Upper lobe of left lung (tissue), 6 donors: Measurements from ENCODE around the gene RASGEF1C. TPM values are rescaled to one million over a fixed set of nuclear protein-coding genes. Genes with fewer than 3 reads are reported as not detected.
A peak's percentile ranks its signal among the peaks of the same experiment; 100 is the strongest.

ENCODE experiments used
- ATAC-seq, 2 donors: fragments of 200-7000 bp; cut with Tn5 transposase; one replicate each; pipeline ENCODE4 v1.9.1; 2022; ENCODE audit warnings: mild to moderate bottlenecking in 2 of 2, moderate library complexity in 2 of 2; ENCODE audit not compliant: low FRiP score in 2 of 2
- DNase-seq, 2 donors: peaks; one replicate each; pipeline ENCODE4 v3.0.0-alpha.2; 2019 to 2020
- H3K27ac ChIP-seq, 4 donors: fragments of 200-600 bp; sonication (generic); one replicate each; pipeline ENCODE4 v1.5.1; 2016 to 2019
- H3K27me3 ChIP-seq, 4 donors: fragments of 200-600 bp; sonication (generic); one replicate each; pipeline ENCODE4 v1.5.1; 2017 to 2019
- H3K36me3 ChIP-seq, 4 donors: fragments of 200-600 bp; sonication (generic); one replicate each; pipeline ENCODE4 v1.5.1; 2016 to 2019
- H3K4me1 ChIP-seq, 4 donors: fragments of 200-600 bp; sonication (generic); one replicate each; pipeline ENCODE4 v1.5.1; 2018 to 2019
- H3K4me3 ChIP-seq, 4 donors: fragments of 200-600 bp; sonication (generic); one replicate each; pipeline ENCODE4 v1.5.1; 2017 to 2019; ENCODE audit warnings: mild to moderate bottlenecking in 2 of 4, moderate library complexity in 1 of 4
- H3K9me3 ChIP-seq, 4 donors: fragments of 200-600 bp; sonication (generic); one replicate each; pipeline ENCODE4 v1.5.1; 2018 to 2019
- CTCF ChIP-seq, 6 experiments: fragments of 450-650 bp in 4 of 6; fragments of 200-600 bp in 2 of 6; sonication (generic) in 2 of 6; IDR thresholded peaks; one replicate each; pipeline ENCODE4 v1.5.1; 2016 to 2019; ENCODE audit warnings: antibody characterized with exemption in 6 of 6
- EP300 ChIP-seq, 4 donors: sonication (generic); formaldehyde crosslinking; IDR thresholded peaks; one replicate each; pipeline ENCODE4 v1.5.1; 2017; ENCODE audit warnings: antibody characterized with exemption in 4 of 4, control low read depth in 2 of 4
- POLR2A ChIP-seq, 4 donors: fragments of 450-650 bp; IDR thresholded peaks; one replicate each; pipeline ENCODE4 v1.5.1; 2016 to 2017; ENCODE audit warnings: antibody characterized with exemption in 4 of 4, mild to moderate bottlenecking in 2 of 4
- POLR2AphosphoS5 ChIP-seq, 2 donors: sonication (generic); formaldehyde crosslinking; IDR thresholded peaks; one replicate each; pipeline ENCODE4 v1.5.1; 2017; ENCODE audit warnings: antibody characterized with exemption in 2 of 2
- WGBS, 2 donors: methylation state at CpG; one replicate each; pipeline ENCODE4 v1.1.5; 2017 to 2018; 5-methylcytosine and 5-hydroxymethylcytosine counted together
- total RNA-seq, 6 donors: library from RNA; depleted of rRNA in 4 of 6; stranded (reverse); fragments of >200 nt in 4 of 6; gene quantifications; one replicate each; pipeline versions ENCODE4 v1.1.0 to v1.2.1, GENCODE V29; 2016 to 2021
- donor health status: DM: no; HTN: no; CAD: no; lungs with moderate emphysema.
- donor health status: DM: no; HTN: yes; CAD: no; lungs with severe emphysema.

RASGEF1C gene
- total RNA-seq, 6 donors from 2014 or later: not detected

DNA sequence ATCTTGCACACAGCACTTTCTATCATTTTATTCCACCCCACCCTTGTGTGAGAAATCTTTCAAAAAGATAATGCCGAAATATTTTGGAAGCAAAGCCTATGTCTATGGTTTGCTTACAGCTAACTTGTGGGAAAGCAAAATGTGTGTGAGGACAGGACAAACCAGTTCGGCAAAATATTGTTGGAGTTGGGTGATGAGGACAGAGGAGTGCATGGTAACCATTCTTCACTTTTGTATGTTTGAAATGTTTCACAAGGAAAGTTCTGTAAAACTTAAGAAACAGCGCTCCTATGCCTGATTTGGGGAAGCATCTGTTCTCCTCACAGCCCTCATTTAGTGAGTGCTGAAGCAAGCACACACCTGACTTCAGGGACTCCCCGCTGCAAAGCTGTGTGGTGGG is 75.5 kb downstream of the RASGEF1C start:
- H3K9me3 ChIP-seq: no peaks in the 10 kb centered on the region
- DNase-seq: no peak
- TF ChIP-seq EP300 (IDR thresholded peaks at IDR 0.05): no peak
- TF ChIP-seq POLR2A (IDR thresholded peaks at IDR 0.05): no peak
- TF ChIP-seq POLR2AphosphoS5 (IDR thresholded peaks at IDR 0.05): no peak
- TF ChIP-seq CTCF (IDR thresholded peaks at IDR 0.05): no peak
- H3K36me3 ChIP-seq: no peaks in the 10 kb centered on the region
- ATAC-seq: no peak
- H3K4me1 ChIP-seq: no peaks in the 10 kb centered on the region
- no peak overlapping the region for H3K27ac ChIP-seq
- no peaks in the 10 kb centered on the region for H3K27me3 ChIP-seq
- 73 to 86% methylated on average over 4 of the region's 4 CpGs for WGBS, 2 donors
- no peak overlapping the region for H3K4me3 ChIP-seq

GRCh38 chr5:180133060-180133459 is 76.0 kb downstream of the RASGEF1C start:
- H3K27me3 ChIP-seq: no peaks in the 10 kb centered on the region
- TF ChIP-seq POLR2A (IDR thresholded peaks at IDR 0.05): no peak
- no peak for TF ChIP-seq POLR2AphosphoS5 (IDR thresholded peaks at IDR 0.05)
- no peak for TF ChIP-seq EP300 (IDR thresholded peaks at IDR 0.05)
- TF ChIP-seq CTCF (IDR thresholded peaks at IDR 0.05): no peak
- H3K4me1 ChIP-seq: no peaks in the 10 kb centered on the region
- no peak overlapping the region for H3K4me3 ChIP-seq
- 81 to 84% methylated on average over 9 of the region's 9 CpGs for WGBS, 2 donors
- ATAC-seq: no peak
- H3K27ac ChIP-seq: no peak overlapping the region
- H3K9me3 ChIP-seq: no peaks in the 10 kb centered on the region
- H3K36me3 ChIP-seq: no peaks in the 10 kb centered on the region
- no peak for DNase-seq

DNA sequence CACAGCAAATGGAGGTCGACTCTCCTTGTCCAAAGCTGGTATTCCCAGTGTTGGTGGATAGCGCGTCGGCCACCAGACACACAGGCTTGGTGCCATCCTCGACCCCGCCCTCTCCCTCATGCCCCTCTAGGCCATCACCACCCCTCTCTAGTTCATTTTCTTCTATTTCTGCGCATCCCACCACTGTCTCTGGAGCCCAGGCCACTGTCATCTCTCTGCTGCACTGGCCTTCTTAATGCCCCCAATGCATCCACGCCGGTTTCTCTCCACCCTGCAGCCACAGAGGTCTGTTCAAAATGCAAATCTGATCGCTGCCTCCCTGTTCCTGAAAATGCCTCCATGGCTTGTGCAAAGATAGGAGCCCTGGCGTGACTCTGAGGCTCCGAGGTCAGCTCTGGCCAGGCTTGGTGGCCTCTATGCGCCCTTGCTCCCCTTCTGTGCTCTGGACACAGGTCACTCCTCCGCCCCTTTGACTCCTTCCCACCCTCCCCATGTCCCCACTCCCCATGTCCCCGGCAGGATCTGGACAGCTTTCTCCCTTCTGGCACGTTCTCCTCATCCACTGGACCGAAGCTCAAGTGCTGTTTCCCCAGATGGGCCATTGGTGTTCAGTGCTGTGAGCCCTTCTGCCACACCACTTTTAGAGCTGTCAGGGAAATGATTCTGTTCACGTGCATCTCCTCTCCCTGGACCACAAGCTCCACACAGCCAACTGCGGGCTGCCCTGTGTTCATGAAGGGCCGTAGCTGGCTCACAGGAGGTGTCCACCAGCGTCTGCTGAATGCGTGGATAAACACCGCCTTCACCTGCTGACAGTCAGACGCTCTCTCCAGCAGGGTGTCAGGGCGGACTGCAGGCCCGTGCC is 77.9 kb downstream of the RASGEF1C start:
- H3K36me3 ChIP-seq: no peaks in the 10 kb centered on the region
- WGBS, 2 donors: 81 to 82% methylated on average over 26 of the region's 26 CpGs
- peaks cover 0 to 5% (median 0%) of the 10 kb centered on the region in 4 donors for H3K27me3 ChIP-seq
- H3K4me3 ChIP-seq: no peak overlapping the region
- TF ChIP-seq POLR2A (IDR thresholded peaks at IDR 0.05) (no peak), EP300 (IDR thresholded peaks at IDR 0.05) (no peak), POLR2AphosphoS5 (IDR thresholded peaks at IDR 0.05) (no peak), CTCF (IDR thresholded peaks at IDR 0.05) (no peak)
- H3K27ac ChIP-seq: no peak overlapping the region
- ATAC-seq (no peak), DNase-seq (no peak)
- H3K9me3 ChIP-seq: no peaks in the 10 kb centered on the region
- H3K4me1 ChIP-seq: peaks cover 0 to 8% (median 2%) of the 10 kb centered on the region in 4 donors

- Histone ChIP-seq H3K4me3 (no peak overlapping the region), H3K36me3 (no peaks in the 10 kb centered on the region), H3K4me1 (peaks cover 0 to 8% (median 2%) of the 10 kb centered on the region in 4 donors), H3K27me3 (peaks cover 0 to 5% (median 0%) of the 10 kb centered on the region in 4 donors), H3K27ac (no peak overlapping the region), H3K9me3 (no peaks in the 10 kb centered on the region)
- no peak for TF ChIP-seq POLR2A (IDR thresholded peaks at IDR 0.05)
- ATAC-seq: no peak
- WGBS, 2 donors: 81 to 82% methylated on average over 15 to 16 of the region's 16 CpGs
- no peak for DNase-seq
Measured at GRCh38 chr5:180130291-180130869, 78.6 kb downstream of the RASGEF1C start.

GRCh38 chr5:180129291-180130190 is 79.5 kb downstream of the RASGEF1C start:
- TF ChIP-seq POLR2A (IDR thresholded peaks at IDR 0.05) (no peak), EP300 (IDR thresholded peaks at IDR 0.05) (no peak), POLR2AphosphoS5 (IDR thresholded peaks at IDR 0.05) (no peak), CTCF (IDR thresholded peaks at IDR 0.05) (no peak)
- Histone ChIP-seq H3K27me3 (peaks cover 0 to 5% (median 0%) of the 10 kb centered on the region in 4 donors), H3K4me3 (no peak overlapping the region), H3K36me3 (no peaks in the 10 kb centered on the region), H3K9me3 (no peaks in the 10 kb centered on the region), H3K4me1 (peaks cover 0 to 8% (median 2%) of the 10 kb centered on the region in 4 donors), H3K27ac (no peak overlapping the region)
- no peak for ATAC-seq
- 76 to 89% methylated on average over 16 to 27 of the region's 27 CpGs for WGBS, 2 donors
- peak in 1 of 2 donors; percentile 65 for DNase-seq
